Mesenteric fat pad (tissue), 1 donor: ENCODE measurements around the gene NIPAL3. TPM values are rescaled to one million over a fixed set of nuclear protein-coding genes. Genes with fewer than 3 reads are reported as not detected.
"Not testable (repeated sequence)": the region's sequence is repeated elsewhere in the genome, so short reads cannot be mapped to it uniquely, and the experiment has no call there.

Source experiments
- DNase-seq: peaks from one replicate; pipeline ENCODE4 v3.0.0-alpha.2; 2020; ENCODE audit warnings: low spot score
- total RNA-seq: library from RNA; stranded (reverse); fragmentation: NEBNext Ultra II Directional; extraction: Animal tissue kit (Norgen Biotek cat#: 25700); gene quantifications from one replicate; pipeline ENCODE4 v1.2.1, GENCODE V29; 2021
- donor health status: DM: yes; HTN: yes; CAD: no.

The NIPAL3 gene
- total RNA-seq, 1 donor from 2014 or later, result 9.6 TPM

DNA sequence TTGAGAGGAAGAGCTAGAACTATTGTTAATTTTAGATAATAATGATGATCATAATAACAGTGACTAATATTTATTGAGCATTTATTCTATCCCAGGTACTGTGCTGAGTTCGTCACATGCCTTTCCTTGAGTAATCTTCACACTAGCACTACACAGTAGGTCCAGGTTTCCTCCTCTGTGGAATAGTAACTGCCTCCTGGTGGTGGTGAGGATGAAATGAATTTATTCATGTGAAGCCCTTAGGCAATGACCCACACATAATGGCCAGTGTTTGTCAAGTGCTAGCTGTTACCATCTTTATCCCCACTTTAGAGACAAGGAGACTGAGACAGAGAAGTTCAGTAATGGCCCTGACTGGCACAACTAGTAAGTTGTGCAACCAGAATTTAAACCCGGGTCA, 5.9 kb downstream of the NIPAL3 start:
- DNase-seq, result no peak

DNA sequence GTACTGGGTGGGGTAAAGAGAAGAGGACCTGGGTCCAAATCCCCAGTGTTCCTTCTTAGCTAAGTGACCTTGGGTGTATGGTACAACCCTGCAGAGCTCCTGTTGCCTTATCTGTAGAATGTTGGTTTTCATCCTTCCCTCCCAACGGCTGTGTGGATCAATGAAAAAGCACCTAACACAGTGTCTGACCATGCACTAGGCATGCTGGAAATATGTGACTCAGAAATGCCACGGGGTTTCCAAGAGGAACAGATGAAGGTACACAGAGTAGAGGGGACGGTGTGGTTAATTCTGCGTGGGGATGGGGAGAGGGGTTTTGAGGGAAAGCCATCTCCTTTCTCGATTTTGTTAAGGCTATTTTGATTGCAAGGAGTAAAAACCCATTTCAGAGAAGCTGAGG, 8.6 kb downstream of the NIPAL3 start:
- no peak for DNase-seq

DNA sequence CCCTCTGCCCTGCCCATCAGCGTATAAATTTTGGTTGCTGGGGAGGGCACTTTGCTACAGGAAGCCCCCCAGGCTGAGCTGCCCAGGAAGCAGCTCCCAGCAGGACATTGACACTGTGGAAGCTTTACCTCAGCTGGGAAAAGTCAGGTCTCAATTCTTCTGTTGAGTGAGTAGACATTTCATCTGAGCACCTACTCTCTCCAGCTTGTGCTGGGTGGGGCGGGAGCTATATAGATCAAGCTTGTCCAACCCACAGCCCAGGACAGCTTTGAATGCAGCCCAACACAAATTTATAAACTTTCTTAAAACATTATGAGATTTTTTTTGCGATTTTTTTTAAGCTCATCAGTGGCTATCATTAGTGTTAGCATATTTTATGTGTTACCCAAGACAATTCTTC, 9.4 kb downstream of the NIPAL3 start:
- no peak for DNase-seq

DNA sequence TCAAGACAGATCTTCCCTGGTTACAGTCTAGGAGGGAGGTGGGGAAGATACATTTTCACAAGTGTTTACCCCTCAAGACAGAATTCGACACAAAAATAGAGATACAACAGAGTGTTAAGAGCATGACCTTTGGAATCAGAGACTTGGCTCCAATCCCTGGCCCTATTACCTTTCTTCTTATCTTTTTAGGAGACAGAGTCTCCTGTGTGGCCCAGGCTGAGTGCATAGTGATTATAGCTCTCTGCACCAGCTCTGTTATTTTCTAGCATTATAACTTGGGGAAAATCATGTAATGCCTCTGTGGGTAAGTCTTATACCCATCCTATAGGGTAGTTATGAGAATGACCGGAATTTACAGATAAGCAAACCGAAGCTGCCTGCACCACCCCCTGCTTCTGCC, 9.8 kb downstream of the NIPAL3 start:
- no peak for DNase-seq

DNA sequence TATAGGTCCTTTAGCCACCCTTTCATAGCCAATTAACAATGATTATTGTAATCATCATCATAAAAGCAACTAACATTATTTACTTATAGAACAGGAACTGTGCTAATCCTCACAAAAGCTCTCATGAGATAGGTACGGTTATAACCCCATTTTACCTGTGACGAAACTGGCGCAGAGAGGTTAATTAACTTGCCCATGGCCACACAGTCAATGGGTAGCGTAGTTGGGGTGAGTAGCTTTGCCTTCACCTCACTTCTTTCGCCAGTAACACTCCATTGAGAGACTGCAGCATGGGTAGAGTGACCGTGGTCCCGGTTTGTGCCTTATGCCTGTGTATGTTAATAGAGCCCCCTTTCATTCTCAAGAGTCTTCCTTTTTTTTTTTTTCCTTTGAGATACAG, 10.3 kb downstream of the NIPAL3 start:
- DNase-seq, result no peak

DNA sequence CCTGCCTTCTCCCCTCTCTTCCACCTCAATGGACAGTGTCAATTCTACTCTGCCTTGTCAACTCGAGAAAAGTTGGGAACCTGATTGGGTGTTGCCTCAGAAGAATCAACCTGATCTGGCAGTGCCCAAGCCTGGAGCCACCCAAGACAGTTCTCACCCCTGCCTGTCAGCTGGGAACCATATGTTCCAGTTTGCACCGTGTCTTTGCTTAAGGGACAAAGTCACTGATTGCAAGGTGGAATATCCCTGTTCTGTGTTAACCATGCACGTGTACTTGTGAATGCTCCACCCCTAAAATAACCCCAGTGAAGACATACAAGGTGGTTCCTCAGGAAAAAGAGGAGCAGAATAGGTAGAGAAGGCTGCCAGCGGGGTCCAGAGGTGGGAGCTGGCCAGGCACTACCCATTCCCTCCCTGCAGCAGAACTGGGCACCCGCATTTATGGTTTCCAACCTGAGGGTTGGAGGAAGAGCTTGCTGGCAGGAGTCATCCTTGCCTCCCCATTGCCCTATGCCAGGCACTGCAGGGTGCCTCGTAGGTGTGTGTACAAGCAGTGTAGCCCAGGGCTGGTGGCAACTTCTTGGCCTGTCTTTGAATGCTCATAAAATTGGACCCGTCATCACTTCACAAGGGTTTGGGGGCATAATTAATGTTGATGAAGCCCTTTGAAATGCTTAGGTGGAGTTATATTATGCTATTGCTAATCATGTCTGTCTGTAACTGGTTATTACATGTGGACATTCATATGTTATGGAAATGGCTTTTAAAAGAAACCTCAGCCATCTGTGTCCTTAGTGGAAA, 11.3 kb downstream of the NIPAL3 start:
- no peak for DNase-seq

DNA sequence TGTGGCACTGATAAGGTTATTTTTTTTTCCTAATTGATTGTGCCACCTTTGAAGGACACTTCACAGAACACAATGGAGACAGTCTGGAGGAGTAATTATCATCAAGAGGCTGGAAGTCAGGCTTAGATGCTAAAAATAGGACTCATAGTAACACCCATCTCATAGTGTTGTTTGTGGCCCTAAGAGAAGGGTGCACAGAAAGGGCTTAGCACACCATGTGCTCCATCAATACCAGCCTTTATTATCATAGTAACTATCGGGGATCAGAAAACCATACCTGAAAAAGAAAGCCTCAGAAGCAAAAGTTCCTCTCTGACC, 11.9 kb downstream of the NIPAL3 start:
- DNase-seq, result no peak

DNA sequence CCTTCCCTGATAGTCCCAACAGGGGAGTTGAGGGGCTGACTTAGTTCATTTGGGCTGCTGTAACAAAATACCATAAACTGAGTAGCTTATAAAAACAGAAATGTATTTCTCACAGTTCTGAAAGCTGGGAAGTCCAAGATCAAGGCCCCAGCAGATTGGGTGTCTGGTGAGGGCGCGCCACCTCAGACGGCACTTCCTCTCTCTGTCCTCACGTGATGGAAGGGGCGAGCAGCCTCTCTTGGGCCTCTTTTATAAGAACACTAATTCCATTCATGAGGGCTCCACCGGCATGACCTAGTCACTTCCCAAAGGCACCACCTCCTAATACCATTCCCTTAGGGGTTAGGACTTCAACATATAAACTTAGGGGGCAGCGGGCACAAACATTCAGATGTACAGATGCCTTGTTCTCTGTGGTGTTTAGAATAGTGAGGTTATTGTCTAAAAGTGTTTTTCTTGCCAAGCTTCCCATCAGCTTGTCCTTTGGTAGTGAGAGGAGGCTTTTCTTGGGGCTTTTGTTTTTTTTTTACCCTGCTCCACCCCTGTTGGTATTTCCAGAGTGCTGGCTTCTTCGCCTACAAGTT, 20.3 kb downstream of the NIPAL3 start:
- no peak for DNase-seq

DNA sequence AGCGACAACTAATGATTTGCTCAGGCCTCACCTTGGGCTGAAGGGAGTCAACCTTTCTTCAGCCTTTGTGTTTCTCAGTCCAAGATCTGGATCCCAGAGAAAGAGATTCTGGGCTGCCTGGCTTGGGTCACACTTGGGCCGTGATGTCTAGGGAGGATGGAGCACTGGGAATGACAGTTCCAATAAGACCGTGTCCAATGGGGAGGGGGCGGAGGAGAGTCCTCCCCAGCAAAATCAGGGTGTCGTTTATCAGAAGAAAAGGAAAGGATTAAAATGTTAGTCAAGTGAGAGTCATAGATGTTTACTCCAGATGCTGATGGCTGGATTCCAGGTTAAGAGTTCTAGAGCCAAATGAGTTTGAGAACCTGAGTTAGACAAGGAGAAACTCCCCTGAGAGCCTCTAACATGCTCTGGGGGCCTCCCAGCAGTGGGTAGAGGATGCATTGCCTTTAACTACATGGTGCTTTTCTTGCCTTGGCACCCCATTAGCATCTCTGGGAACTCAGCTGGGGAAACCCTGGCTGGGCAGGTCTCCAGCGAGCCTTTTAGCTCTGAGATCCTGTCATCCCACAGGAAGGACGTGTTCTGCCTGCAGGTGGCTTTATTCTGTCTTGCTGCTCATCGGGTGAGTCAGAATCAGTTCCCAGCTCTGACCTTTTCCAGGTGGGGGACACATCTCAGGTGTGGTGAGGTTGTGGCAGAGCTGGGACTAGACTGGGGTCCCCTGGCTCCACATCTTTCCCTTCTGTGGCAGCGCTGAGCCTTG, 22.2 kb downstream of the NIPAL3 start:
- no peak for DNase-seq

DNA sequence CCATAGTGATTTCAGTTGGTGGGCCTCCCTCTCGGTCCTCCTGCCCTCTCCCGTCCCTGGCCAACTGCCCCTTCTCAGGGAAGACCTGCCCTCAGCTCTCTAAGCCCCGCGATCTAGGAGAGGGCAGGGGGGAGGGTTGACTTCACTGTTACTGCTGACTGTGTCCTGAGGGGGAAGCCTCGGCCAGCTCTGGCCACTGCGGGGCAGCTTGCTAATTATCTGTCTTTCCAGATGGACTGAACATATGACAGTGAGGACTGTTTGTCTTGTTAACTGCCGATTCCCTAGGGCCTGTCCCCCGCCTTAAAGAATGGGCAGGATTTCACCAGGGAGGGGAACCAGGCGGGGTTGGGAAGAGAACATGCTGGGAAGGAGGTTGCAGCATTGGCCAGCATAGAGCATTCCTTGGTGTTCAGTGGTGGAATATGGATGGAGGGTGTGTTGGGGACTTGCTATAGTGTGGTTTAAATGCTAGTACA, 22.9 kb downstream of the NIPAL3 start:
- no peak for DNase-seq

DNA sequence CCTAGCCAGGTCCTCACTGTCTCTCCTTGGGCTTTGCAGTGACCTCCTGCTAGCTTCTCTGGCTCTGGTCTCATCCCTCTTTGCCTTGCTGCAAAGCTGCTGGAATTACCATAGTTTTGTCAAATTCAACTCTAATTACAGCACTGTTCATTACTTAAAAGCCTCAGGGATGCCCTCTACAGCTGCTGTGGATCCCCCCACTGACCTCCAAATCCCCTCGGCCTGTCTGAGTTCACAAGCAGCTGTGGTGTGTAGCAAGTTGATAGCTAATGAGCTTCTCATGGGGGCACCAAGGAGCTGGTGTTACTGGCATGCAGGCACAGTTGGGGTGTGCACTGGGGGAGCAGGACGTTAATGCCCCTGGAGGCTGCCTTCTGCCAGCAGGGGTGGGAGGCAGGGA, 24.8 kb downstream of the NIPAL3 start:
- DNase-seq, result no peak

DNA sequence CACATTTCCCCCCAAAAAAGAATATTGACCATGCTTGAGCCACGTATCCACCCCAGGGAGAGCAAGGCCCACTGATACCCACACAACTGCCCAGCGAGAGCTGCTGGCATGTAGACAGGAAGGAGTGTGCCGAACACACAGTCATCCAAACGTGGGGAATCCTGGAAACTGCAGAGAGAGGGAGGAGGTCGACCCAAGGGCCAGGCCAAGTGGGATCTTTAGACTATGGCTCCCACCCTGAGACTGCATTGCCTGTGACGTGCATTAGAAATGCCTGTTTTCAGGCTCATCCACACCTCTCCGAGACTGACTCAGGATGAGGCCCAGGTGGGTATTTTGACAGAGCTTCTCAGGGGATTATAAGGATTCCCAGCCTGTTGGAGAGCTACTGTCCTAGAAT, 25.9 kb downstream of the NIPAL3 start:
- no peak for DNase-seq

DNA sequence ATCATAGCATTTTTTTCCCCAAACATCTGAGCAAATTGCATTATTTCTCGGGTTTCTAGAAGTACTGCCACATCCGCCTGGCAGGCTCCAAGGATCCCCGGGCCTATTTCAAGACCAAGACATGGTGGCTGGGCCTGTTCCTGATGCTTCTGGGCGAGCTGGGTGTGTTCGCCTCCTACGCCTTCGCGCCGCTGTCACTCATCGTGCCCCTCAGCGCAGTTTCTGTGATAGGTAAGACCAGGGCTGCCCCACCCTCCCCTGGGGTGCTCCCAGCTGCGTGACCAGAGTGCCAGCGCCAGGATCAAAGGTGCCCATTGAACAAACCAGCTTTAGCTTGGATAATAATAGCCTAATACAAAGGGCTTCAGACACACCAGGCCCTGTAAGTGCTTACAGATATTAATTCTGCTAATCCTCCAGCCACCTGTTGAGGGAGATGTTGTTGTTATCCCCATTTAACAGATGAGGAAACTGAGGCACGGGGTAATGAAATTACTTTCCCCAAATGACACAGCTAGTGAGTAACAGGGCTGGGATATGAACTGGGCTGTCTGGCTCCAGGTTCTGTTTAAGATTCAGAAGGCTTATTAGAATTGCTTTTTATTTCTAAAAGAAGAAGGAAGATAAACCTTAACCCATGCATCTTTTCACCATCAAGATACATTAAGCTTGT, 26.5 kb downstream of the NIPAL3 start:
- no peak for DNase-seq

DNA sequence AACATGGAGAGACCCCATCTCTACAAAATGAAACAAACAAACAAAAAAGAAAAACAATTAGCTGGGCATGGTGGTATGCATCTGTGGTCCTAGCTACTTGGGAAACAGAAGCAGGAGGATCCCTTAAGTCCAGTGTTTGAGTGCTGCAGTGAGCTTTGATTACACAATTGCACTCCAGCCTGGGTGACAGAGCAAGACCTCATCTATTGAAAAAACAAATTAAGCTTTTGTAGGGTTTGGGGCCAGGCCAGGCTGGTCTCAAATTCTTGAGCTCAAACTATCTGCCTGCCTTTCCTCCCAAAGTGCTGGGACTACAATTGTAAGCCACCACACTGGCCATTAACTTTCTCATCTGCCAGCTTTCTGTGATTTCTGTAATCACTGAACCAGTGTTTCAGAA, 27.2 kb downstream of the NIPAL3 start:
- DNase-seq, result no peak

DNA sequence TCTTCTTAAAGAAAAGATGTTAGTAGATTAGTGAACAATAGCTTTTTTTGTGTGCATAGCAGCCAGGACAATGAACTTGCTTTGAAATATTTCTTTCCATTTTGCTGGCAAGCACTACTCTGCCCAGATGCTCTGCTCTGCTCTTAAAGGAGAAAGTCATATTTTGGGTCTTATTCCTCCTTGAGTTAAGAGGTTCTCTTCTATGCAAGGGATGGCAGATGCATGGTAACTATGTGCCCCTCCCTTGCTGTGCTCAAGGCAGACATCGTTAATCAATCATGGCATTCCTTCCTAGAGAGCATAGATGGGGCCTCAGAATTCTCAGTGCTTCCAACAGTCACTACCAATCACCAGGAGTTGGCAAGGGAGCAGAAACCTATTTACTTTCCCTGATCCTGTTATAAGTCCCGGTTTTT, 27.6 kb downstream of the NIPAL3 start:
- DNase-seq, result no peak

DNA sequence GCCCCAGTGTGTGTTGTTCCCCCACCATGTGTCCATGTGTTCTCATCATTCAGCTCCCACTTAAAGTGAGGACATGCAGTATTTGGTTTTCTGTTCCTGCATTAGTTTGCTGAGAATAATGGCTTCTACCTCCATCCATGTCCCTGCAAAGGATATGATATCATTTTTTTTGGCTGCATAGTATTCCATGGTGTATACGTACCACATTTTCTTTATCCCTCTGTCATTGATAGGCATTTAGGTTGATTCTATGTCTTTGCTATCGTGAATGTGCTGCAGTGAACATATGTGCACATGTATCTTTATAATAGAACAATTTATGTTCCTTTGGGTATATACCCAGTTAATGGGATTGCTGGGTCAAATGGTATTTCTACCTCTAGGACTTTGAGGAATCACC, 30.8 kb downstream of the NIPAL3 start:
- DNase-seq, result not testable (repeated sequence)

DNA sequence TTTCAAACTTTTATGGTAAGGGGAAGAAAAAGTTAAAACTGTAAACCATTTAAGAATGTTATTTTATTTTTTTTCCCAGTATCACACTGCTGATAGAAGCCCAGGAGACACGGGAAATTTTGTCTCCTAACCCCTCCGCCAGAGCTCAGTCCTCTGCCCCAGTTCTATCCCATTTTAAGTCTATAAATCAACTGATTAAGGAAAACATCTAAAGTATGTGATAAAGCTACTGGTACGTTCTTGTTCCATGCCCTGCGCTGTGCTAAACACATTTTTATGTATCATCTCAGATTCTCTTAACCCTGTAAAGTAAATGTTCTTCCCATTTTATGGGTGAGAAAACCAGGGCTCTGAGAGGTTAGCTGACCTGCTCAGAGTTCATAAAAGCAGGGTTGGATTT, 34.7 kb downstream of the NIPAL3 start:
- DNase-seq, result no peak

DNA sequence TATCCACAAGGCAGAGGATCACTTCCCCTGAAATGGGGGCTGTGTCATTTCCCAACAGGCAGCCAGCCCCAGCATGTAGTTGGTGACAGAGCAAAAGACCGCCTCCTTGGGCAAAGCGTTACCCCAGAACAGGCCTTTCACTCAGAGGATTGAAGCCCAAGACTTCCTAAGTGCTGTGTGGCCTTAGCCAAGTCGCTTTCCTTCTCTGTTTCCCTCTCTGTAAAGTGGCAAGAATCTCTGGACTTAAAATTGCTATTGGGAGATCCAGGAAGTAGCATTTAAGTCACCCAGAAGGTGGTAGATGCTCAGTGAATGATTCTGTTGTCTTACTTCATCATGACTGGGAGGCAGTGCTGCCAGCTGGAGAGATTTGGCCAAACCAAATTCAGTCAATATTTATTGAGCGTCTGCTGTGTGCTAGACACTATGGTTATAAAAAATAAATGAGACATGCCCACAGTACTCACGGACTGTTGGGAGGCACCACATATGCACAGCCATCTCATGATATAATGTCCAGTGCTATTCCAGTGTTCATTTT, 35.3 kb downstream of the NIPAL3 start:
- DNase-seq, result no peak

DNA sequence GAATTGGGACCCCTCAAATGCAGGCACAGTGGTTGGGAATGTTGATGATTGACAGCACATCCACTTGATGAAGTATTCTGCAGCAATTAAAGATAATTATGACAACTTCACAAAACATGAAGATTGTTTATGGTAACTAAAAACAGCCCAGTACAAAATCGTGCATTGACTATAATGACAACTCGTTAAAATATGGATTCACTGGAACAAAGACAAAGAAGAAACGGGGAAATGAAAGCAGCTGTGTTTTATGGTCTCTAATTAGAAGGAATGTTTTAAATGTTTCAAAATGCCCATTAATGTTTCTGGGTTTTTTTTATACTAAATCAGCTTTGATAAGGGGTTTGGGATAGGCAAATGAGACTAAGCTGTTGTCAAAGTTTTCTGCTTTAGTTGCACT, 36.1 kb downstream of the NIPAL3 start:
- DNase-seq, result no peak

DNA sequence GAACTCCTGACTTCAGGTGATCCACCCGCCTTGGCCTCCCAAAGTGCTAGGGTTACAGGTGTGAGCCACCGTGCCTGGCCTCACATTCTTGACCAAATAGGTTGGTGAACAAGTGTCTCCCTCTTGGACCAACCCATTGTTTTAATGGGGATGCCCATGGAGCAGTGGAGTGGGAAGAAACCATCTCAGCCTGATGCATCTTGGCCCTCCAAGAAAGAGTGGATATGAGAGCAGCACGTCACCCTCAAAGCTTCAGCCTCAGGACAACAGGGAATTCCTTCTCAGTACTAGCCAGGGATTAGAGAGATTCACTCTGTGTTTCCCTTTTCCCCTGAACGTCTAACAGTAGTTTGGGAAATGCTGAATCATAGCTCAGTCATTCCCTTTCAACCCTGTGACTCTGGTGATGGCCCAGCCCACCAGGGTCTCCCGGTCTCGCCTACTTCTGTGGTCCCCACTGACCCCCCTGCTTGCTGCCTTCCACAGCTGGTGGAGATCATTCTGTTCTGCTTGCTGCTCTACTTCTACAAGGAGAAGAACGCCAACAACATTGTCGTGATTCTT, 37.4 kb downstream of the NIPAL3 start:
- no peak for DNase-seq

DNA sequence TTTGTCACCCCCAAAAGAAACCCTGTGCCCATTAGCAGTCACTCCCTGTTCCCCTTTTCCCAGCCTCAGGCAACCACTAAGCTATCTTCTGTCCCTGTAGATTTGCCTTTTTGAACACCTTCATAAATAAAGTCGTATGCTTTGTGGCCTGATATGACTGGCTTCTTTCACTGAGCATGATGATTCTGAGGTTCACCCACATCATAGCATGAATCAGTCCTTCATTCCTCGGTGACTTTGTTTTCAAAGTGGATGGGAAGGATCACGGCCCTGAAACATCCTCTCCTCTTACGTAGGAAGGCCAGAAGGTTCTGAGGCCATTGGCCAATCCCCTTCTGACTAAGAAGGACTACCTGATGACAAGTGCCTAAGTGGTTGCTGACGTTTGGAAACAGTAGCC, 39.1 kb downstream of the NIPAL3 start:
- no peak for DNase-seq
